ENCODE data around the gene ATMIN.

ATMIN gene

GRCh38 chr16:81070979-81071378 is 35.3 kb downstream of the ATMIN start:
- no peak for DNase-seq

- DNase-seq = no peak
Observed at GRCh38 chr16:81071805-81072204, 36.2 kb downstream of the ATMIN start.

GRCh38 chr16:81073560-81074330 is 38.1 kb downstream of the ATMIN start:
- no peak for DNase-seq

- DNase-seq = peak; percentile 90 to 91
Observed at GRCh38 chr16:81076566-81077075, 41.0 kb downstream of the ATMIN start.

GRCh38 chr16:81077076-81077940 is 41.7 kb downstream of the ATMIN start, which contains the start of gene C16orf46:
C16orf46 (minus strand) TSS chr16:81077238; CDS start chr16:81063955, 13,283 bp downstream.
- peak; percentile 95 to 96 for DNase-seq

- DNase-seq = no peak
Observed at GRCh38 chr16:81080233-81080632, 44.6 kb downstream of the ATMIN start.

GRCh38 chr16:81081014-81081413 is 45.4 kb downstream of the ATMIN start:
- no peak for DNase-seq

- DNase-seq = no peak
Observed at GRCh38 chr16:81088836-81089235, 53.2 kb downstream of the ATMIN start.

GRCh38 chr16:81094771-81095251 is 59.2 kb downstream of the ATMIN start:
- no peak for DNase-seq

GRCh38 chr16:81095653-81095952 is 60.0 kb downstream of the ATMIN start:
- DNase-seq = no peak

- peak; percentile 97 to 98 for DNase-seq
Observed at GRCh38 chr16:81095953-81096714, 60.5 kb downstream of the ATMIN start, which contains the start of gene GCSH. GCSH (minus strand) TSS chr16:81096395; CDS start chr16:81096278, 117 bp downstream.

GRCh38 chr16:81096715-81097208 is 61.1 kb downstream of the ATMIN start:
- no peak for DNase-seq
